Ishikawa (cell line): Measurements from ENCODE around the gene PLD2.
A peak's percentile ranks its signal among the peaks of the same experiment; 100 is the strongest.

Experiments used
- CEBPB ChIP-seq: IDR thresholded peaks from 2 replicates; pipeline ENCODE4 v1.6.1; 2012
- CREB1 ChIP-seq: IDR thresholded peaks from 2 replicates; pipeline ENCODE4 v1.6.1; 2012; ENCODE audit warnings: low read depth
- EGR1 ChIP-seq: IDR thresholded peaks from 2 replicates; pipeline ENCODE4 v1.6.1; 2012
- EP300 ChIP-seq: IDR thresholded peaks from 2 replicates; pipeline ENCODE4 v1.6.1; 2012; ENCODE audit warnings: borderline replicate concordance
- FOXM1 ChIP-seq: IDR thresholded peaks from 2 replicates; pipeline ENCODE4 v1.6.1; 2012; ENCODE audit warnings: low read depth, borderline replicate concordance
- MAX ChIP-seq: IDR thresholded peaks from 2 replicates; pipeline ENCODE4 v1.6.1; 2012
- NFIC ChIP-seq: IDR thresholded peaks from 2 replicates; pipeline ENCODE4 v1.6.1; 2012
- RAD21 ChIP-seq: IDR thresholded peaks from 2 replicates; pipeline ENCODE4 v1.6.1; 2012; ENCODE audit warnings: low read depth
- REST ChIP-seq: IDR thresholded peaks from 2 replicates; pipeline ENCODE4 v1.6.1; 2012; ENCODE audit warnings: low read depth, mild to moderate bottlenecking
- TAF1 ChIP-seq: IDR thresholded peaks from 2 replicates; pipeline ENCODE4 v1.6.1; 2012; ENCODE audit warnings: low read depth, mild to moderate bottlenecking
- TCF12 ChIP-seq: IDR thresholded peaks from 2 replicates; pipeline ENCODE4 v1.6.1; 2012; ENCODE audit warnings: low read depth
- TEAD4 ChIP-seq: IDR thresholded peaks from 2 replicates; pipeline ENCODE4 v1.6.1; 2012
- USF1 ChIP-seq: IDR thresholded peaks from 2 replicates; pipeline ENCODE4 v1.6.1; 2012
- YY1 ChIP-seq: IDR thresholded peaks from 2 replicates; pipeline ENCODE4 v1.6.1; 2012; ENCODE audit warnings: low read depth
- ZBTB7A ChIP-seq: IDR thresholded peaks from 2 replicates; pipeline ENCODE4 v1.6.1; 2012; ENCODE audit warnings: low read depth

The PLD2 gene

GRCh38 chr17:4772235-4772613 is 34.7 kb upstream of the PLD2 start:
- TF ChIP-seq MAX, result no peak
- no peak for TF ChIP-seq EP300
- no peak for TF ChIP-seq YY1
- no peak for TF ChIP-seq FOXM1
- TF ChIP-seq REST, result no peak

GRCh38 chr17:4777969-4778760 is 28.8 kb upstream of the PLD2 start:
- TF ChIP-seq TAF1 (no peak), REST (no peak), TEAD4 (no peak), MAX (no peak)

- TF ChIP-seq EGR1 (no peak), CREB1 (no peak), FOXM1 (no peak), RAD21 (no peak), REST (no peak), MAX (no peak), TAF1 (no peak), TCF12 (no peak), ZBTB7A (no peak), EP300 (no peak), CEBPB (no peak), NFIC (no peak), TEAD4 (no peak), USF1 (no peak), YY1 (no peak)
Observed at GRCh38 chr17:4780325-4780955, 26.5 kb upstream of the PLD2 start.

GRCh38 chr17:4782652-4783051 is 24.3 kb upstream of the PLD2 start:
- no peak for TF ChIP-seq EP300
- peak; percentile 46; the same call in 1 of the 2 replicates for TF ChIP-seq MAX
- TF ChIP-seq REST, result no peak
